ENCODE results near the gene LYPD5.

Gene LYPD5

DNA sequence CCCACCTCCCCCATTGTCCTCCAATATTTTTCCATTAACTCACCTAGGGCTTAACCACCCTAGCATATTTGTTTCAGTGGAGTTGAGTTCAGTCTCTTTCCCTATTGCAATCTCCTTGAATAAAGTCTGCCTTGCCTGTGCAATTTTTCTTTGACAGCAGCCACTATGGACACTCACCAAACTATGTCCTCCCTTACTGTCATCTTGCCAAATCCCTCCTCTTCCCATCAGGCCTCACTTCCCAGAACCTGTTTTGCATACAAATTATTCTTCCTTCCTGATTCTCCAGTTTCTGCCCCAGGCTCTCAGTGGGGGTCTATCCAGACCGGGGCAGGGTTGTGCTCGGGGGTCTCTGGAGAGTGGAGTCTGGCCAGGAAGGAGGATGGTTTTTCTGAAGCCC lies 2.2 kb upstream of the LYPD5 start:
- DNase-seq = no peak

DNA sequence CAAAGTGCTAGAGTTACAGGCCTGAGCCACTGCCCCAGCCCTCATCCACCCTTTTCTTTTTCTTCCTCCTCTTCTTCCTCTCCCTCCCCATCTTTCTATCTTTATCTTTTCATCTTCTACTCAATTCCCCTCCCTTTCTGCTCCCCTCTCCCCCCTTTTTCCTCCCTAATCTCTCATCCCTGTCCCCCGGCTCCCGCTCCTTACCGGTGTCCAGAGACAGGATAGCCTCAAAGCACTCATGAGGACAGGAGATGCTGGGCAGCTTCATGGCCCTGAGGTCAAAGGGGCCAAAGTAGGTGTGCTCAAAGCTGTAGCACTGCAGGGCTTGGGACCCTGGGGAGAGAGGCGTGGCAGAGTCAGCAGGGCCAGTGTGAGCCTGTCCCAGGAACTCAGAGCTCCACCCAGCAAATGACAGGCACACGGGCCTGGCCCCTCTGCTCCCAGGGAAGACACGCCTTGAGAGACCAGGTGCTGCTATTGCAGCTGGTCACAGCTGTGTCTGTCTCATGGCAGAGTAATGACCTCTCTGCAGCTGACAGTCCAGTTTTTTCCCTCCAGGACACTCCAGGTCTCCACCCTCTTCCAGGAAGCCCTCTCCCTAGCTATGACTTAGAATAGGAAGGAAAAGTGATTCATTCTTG lies 2.6 kb downstream of the LYPD5 start:
- DNase-seq = no peak

DNA sequence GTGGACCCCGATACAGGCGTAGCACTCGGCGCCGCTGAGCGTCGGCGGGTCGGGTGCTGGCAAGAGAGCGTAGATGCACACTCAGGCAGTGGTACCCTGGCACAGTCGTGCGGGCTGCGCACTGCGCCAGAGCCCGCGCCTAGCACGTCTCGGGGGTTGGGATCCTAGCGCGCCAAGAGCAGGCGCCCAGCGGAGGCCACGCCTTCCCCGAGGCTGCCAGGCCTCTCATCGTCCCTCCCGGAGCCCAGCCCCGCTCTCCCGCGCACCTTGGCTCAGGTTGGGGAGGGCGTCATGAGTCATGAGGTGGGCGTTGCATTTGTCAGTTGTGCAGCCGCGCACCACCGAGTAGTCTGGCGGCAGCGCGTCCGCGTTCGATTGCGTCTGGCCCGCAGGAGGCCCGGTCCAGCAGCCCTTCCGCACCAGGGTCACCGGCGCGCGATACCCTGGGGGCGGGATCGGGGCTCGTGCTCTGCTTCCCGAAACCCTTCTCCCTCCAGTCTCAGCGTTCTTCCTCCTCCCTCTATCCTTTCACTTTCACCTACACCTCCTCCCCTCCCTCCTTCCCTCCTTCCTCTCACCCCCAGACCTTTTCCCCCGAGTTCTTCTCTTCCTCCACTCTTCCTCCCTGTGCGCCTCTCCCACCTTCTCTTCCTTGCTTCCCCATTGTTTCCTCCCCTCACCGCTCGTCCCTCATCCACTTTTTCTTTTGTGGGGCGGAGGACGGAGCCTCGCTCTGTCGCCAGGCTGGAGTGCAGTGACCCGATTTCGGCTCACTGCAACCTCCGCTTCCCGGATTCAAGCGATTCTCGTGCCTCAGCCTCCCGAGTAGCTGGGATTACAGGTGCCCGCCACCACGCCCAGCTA lies 3.5 kb downstream of the LYPD5 start:
- peak in 1 of 2 experiments; percentile 30 for DNase-seq

DNA sequence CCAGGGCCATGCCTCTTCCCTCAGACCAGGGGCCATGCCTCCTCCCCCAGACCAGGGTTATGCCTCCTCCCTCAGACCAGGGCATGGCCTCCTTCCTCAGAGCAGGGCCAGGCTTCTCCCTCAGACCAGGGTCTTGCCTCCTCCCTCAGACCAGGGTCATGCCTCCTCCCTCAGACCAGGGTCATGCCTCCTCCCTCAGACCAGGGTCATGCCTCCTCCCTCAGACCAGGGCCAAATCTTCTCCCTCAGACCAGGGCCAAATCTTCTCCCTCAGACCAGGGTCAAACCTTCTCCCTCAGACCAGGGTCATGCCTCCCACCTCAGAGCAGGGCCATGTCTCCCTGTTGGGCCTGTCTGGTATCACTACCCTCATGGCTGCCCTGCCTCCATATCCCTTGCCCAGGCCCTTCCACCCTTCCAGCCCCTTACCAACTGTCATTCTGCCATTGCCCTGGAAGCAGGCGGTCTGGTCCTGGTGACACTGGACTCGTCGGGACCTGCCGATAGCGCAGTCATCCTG lies 4.2 kb downstream of the LYPD5 start:
- DNase-seq = no peak

DNA sequence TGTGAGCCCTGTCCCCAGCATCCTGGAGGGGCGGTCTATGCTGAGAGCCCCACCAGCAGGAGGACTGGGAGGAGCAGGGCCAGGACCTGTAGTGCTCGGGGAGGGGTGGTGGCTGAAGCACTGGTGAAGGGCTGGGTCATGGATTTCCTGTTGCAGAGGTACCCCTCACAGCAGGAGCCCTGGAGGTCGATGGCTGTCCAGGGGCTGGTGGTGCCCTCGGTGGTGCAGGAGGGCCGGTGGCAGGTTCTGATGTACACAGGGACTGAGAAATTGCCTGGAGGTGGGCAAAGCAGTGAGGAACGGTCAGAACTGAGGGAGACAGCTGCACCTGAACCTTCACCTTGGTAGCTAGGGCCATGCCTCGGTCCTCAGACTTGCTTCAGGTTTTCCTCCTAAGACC lies 4.7 kb downstream of the LYPD5 start:
- DNase-seq = no peak

DNA sequence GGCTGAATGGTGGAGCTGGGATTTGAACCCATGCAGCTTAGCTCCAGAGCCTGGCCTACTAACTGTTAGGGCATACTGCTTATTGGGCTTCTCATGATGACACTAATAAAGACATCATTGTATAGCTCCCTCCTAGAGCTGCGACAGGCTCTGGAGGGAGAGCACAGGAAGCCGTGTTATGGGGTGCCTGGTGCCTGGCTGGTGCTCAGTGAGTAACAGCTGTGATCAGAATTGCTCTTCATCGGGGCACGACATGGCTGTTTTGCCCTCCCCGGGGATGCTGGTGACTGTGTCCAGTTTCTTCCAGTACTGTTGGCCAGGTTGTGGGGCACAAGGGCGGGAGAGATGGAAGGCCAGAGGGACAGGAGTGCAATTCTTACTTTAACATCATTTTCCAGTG lies 5.1 kb downstream of the LYPD5 start:
- no peak for DNase-seq

DNA sequence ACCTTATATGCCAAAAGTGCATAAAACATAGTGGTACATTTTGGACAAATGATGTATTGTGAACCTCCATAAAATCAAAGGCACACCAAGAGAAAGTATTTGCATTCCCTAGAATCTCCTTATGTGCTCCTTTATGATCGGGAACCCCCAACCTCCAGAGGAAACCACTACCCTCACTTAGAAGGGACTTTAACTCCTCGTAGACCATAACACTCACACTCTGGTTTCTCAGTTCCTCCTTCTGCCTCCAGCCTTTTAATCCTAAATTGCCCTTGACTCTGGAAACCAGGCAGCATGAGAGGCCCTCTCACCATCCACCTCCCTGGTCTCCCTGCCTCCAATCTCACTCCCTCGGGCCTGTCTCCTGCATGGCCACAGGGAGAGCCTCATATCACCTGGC lies 11.7 kb downstream of the LYPD5 start:
- DNase-seq = no peak

DNA sequence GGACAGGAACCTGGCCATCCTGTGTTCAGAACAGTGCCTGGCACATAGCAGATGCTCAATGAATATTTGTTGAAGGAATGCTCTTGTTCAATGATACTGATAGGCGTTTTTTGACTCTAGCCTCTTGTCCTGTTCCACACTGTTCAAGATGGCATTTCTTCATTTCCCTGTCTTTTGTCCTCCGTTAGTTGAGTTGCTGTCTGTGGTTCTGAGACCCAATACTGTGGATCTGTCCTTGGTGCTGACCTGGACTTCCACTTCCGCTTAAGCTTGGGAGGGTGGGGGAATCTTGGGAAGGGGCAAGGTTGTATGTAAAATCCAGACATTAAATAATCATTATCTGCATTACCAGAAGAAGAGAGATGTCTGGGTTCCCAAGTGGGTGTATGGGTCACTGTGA lies 13.2 kb downstream of the LYPD5 start:
- DNase-seq = no peak

DNA sequence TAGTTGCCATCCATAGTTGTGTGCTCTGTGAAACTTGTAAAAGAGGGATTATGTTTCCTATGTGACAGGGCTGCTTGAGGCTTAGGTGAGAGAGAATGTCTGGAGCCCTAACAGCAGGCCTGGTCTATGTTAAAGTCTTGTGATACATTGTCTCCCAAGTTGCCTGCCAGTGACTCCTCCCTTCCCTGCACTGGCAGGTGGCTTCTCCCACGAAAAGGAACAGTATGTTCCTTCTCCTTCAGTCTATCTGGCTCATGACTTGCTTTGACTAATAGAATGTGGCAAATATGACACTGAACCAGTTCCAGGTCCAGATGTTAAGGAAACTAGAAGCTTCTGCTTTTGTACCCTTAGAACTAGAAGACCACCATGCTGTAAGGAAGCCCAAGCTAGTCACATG lies 15.6 kb downstream of the LYPD5 start:
- DNase-seq = no peak

DNA sequence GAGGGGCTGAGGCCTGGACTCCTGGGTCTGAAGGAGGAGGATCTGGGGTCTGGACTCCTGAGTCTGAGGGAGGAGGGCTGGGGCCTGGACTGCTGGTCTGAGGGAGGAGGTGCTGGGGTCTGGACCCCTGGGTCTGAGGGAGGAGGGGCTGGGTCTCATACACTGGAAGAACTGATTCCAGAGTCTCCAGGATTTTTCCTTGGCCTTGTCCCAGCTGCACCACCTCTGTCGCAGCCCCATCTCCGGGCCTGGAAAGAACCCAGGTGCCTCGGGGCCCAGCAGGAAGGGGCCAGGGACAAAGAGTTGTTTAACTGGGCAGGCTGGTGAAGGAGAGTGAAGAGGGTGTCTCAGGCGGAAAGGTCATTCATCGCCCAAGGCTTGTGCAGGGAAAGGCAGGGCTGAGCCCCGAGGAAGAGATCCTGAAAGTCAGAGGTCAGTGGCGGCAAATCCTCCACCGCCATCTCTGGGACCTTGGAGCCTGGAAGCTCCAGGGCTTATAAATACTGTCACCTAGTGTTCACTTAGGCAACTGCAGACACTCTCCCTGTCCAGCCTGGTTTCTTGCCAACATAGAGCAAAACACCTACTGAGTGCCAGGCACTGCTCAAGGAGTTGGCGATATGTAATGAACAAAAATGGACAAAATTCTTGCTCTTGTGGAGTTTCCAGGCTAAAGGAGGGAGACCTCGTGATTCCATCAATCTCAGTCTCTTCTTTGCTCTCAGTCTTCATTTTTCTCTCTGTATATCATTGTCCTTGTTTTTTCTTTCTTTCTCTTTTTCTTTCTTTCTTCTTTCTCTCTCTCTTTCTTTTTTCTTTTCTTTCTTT lies 17.1 kb downstream of the LYPD5 start:
- peak; percentile 59 to 85 for DNase-seq

DNA sequence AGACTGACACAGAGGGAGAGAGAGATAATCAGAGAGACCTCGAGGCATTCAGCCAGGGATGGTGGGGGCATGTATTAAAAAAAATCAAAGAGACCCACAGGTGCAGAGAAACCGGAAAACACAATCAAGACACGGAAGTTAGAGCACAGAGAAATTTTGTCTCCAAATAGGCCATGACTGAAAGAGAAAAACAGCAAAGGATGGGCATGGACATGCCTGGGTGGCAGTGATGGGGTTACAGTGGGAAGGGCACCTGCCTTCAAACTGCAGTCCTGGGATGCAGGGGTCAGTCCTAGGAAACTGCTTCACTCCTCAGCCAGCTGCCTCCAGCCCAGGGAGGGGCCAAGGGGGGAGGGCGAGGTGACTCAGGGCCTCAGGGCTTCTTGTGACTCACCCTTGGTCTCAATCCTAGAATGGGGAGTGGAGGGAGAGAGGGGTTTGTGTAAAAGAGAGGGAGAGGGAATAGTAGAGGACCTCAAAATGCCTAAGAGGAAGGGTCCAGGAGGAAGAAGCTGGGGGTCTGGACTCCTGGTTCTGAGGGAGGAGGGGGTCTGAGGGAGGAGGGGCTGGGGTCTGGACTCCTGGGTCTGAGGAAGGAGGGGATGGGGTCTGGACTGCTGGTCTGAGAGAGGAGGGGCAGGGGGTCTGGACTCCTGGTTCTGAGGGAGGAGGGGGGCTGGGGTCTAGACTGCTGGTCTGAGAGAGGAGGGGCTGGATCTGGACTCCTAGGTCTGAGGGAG lies 17.8 kb downstream of the LYPD5 start:
- peak in 1 of 2 experiments; percentile 12 for DNase-seq

DNA sequence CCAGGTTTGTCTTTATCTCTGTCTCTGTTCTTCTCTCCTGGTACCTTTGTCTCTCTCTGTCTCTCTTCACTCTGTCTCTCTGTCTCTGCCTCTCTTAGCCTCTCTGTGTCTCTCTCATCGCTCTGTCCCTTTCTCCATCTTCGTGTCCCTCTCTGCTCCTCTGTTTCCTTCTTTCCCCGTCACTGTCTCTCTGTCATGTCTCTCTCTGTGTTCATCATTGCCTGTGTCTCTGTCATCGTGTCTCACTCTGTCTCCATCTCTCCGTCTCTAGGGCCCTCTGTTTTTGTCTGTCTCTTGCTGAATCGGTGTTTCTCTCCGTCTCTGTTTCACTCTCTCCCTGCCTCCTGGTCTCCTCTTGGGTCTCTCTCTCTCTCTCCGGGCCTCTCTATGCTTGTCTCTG lies 18.6 kb downstream of the LYPD5 start:
- DNase-seq = no peak

DNA sequence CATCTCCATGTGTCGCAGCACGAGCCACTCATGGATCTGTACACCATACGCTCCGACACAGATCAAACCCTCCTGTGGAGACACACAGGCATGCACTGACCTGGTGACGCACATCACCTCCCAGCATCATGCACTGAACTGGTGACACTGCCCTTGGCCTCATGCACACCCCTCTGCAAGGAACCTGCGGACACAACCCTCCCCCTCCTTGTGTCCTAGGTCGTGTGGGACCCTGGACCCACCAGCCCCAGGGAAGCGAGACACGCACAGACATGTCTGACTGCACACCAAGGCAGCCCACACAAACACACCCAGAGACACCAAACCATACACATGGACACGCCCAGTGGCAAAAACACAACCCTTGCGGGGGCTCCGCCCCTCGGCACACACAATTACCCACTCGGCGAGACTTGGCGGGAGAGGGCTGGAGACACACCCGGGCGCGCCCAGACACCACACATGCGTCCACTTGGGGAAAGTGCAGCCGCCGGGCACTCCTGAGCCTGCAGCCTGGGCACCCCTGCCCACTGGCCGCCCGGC lies 19.5 kb downstream of the LYPD5 start:
- no peak for DNase-seq

DNA sequence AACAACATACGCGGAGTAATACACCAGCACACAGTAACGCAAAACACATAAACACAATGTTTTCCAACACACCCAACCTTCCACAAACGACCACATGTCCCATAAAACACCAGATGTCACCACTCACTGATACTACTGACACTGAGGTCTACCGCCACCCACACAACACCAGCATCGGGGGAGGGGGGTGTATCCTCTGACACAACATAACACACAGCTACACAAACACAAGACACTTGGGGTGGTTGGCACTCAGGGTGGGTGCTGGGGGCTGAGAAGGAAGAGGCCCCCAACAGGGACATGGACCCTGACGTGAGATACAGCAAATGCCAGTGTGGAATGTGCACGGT lies 20.0 kb downstream of the LYPD5 start:
- DNase-seq = no peak

DNA sequence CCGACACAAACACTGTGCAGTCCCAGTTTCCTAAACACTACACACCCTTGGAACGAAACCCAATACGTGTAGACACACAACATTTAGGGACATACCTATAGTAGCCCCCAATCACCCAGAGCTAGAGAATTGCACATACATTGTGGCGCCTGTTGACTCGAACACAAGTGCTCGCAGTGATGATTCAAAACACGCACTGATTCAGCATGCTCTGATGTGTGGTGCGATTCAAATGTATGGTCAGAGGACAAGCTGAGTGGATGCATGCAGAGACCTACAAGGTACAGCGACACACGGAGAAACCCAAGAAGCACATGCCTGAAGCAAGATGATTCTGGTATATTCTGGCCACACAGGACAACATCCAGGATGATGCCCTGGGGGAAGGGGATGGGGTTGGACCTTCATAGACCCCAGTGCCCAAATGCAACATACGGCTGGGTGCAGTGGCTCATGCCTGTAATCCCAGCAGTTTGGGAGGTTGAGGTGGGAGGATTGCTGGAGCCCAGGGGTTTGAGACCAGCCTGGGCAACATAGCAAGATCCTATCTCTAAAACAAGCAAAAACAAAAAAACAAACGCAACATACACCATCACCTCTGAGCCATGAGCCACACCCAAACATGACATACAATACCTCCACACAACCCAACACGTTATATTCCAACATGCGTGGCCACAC lies 20.5 kb downstream of the LYPD5 start:
- DNase-seq = no peak

DNA sequence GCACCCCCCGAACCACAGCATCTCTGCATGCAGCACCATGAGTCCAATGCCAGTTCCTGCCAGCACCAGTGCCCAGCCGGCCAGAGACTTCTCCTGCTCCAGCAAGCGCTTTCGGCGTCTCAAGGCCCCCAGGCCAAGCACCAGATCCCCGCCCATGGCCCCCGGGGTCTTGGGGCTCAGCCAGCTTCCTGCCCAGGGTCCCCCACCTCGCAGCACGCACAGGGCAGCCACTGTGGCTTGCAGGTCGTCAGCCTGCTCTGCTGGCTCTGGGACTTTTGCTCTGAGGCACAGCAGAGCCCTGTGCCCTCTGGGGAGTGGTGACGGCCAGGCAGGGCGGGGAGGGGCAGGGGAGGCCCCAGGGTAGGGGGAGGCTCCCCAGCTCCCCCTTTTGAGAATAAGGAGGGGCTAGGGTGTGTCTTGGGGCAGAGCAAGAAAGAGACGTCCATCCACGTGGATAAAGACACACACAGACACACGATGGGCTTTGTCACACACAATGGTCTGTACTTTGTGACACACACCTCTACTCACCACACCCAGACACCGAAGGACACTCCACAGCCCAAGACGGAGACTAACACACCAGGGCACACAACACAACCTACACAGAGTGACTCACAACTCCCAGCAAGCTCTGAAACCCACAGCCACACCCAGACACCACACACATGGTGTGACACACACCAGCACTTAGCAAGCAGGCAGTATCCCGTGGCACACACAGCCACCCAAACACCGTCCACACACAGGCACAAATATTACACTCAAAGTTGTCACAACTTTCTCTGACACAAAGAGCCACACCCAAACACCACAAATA lies 21.3 kb downstream of the LYPD5 start, which contains the start of gene KCNN4:
TSS of gene KCNN4 (minus strand) at position 268 of the 820 bp plus-strand sequence. CDS start at position 156, 112 bp downstream.
- no peak for DNase-seq

DNA sequence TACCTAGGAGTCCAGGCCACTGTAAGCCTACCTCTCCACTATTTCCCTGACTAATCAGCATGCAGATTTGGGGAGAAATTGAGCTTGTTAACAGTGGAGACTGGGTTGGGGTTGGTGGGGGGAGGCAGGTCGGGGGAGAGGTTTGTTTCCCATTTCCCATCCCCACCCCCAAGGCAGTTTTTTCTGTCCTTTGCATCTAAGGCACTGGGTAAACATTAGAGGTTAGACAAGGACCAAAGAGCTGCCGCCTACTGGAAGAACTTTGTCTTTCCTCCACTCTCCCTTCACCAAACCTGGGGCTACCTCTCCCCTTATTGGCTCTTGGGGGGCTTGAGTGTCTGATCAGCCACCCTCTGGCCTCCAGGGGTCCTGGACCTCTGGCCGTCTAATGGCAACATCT lies 22.4 kb downstream of the LYPD5 start:
- DNase-seq = no peak

DNA sequence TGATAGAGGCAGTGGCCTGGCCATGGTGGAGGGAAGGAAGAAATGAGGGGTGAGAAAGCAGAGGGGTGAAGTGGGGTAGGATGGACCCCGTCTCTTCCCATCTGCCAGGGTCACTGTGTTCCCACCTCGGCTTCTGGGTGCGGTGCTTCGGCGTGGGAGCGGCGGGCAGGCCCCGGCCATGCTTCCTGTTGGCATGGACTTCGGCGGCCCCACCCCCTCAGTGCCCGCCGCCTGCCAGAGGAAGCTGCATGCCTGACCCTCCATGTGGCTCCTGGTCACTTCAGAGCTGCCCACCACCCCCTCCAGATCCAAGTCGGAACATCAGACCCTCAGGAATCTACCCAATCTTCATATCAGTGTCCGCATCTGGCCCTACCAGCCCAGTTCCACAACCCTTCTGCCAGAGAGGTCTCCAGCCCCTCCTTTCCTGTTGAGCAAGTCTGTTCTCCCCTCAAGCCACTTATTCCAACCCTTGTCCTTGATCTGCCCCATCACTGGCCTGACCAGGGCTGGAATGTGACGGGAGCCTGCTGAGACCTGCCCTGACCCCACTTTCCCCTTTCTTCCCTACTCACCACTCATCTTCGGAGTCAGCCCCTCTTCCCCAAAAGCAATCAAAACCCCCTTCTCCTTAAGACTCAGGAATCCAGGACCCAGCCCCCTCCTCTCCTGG lies 23.0 kb downstream of the LYPD5 start:
- DNase-seq = no peak

DNA sequence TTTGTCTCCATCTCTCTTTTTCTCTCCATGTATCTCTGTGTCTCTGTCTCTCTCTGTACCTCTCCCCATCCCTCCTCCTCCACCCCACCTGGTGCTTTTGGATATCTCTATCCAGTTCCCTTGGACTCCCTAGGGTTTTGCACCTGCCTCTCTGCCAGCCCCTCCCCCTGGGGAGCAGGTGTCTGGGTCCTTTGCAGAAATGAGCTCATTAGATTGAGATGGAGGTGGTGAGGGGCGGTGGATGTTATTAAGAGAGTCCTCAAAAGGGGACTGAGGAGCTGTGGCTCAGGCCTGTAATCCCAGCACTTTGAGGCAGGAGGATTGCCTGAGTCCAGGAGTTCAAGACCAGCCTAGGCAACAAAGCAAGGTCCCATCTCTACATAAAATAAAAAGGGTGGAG lies 23.6 kb downstream of the LYPD5 start:
- no peak for DNase-seq

DNA sequence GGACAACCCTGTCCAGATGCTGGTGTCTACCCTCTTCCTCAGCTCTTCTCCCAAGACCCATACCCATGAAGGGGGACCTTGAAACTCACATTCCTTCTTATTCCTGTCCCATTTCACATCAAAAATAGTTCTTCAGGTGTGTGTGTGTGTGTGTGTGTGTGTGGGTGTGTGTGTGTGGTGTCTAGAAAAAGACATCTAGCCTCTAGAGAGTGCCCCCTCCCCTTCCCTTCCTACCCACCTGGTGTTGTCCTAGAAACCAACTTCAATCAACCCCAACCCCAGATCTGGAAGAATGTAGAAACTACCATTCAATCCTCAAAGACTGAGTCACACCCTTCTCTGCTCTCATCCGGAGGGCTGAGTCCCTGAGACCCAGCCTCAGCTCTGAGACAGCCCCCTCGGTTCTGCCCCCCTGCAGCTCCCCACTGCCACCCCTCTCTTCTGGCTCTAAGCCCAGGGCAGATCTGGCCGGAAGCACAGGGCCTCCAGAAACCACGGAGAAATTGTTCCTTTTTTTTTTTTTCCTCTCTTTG lies 25.0 kb downstream of the LYPD5 start:
- no peak for DNase-seq

Measured in NCI-H446 (cell line).